GM12873 (cell line): ENCODE measurements around the gene WNT9B.

Experiments used
- CTCF ChIP-seq: IDR thresholded peaks from 2 replicates; pipeline ENCODE4 v1.5.1; 2012; ENCODE audit warnings: low read depth, mild to moderate bottlenecking, moderate library complexity, low read length, control low read depth; ENCODE audit not compliant: insufficient read depth; ENCODE audit errors: missing control alignments

Gene WNT9B

DNA sequence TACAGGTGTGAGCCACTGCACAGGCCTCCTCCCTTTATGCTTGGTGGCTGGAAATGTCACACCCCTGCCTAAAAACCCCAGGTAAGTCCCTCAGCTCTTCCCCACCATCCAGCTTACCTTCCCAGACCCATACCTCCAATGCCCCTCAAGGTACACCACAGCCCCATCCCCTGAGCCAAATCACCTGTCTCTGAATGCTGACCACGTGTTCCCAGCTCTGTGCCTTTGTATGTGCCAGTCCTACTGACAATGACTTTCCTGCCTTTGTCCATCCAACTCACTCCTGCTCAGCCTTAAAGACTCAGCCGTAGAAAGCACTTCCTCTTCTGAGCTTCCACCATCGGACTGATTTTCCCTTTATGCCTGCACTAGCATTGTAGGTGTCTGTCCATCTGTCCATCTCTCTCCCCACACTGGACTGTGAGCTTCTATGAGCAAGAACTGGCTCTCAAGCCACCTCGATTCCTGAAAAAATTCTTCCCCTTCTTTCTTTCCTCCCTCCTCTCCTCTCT is 40.9 kb downstream of the WNT9B start:
- no peak for TF ChIP-seq CTCF

GRCh38 chr17:46894024-46894423 is 42.6 kb downstream of the WNT9B start:
- TF ChIP-seq CTCF: no peak

- TF ChIP-seq CTCF: no peak
Observed at GRCh38 chr17:46894476-46895151, 43.2 kb downstream of the WNT9B start.

GRCh38 chr17:46895171-46895570 is 43.8 kb downstream of the WNT9B start:
- no peak for TF ChIP-seq CTCF

GRCh38 chr17:46896991-46897390 is 45.6 kb downstream of the WNT9B start:
- TF ChIP-seq CTCF: no peak

DNA sequence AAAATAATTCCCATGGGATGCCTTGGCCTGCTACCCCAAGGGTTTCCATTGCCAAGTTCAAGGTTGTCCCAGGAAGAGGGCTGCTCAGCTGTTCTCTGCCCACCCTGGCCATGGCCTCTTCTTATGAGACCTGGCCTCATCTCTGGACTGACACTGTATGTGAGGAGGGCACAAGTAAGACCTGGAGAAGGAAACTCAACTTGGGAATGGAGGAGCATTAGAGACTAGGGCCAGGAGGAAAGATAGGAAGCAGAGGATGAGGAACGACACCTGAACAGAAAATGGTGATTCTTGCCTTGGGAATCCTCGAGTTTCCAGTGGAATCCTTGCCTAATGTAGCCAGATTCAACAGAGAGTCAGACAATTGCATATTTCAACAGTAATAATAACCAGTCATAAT is 47.0 kb downstream of the WNT9B start:
- no peak for TF ChIP-seq CTCF

DNA sequence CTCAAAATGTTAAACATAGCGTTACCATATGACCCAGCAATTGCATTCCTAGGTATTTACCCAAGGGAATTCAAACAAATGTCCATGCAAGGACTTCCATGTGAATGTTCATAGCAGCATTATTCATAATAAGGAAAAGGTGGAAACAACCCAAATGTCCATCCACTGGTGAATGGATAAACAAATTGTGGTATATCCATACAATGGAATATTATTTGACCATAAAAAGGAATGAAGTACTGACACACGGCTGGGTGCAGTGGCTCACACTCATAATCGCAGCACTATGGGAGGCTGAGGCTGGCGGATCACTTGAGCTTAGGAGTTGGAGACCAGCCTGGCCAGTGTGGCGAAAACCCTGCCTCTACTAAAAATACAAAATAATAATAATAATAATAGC is 47.5 kb downstream of the WNT9B start:
- no peak for TF ChIP-seq CTCF
